Stimulated activated memory B cell treated with anti-CD40 and anti-IgM and Interleukin-4, amounts not matched to agents 10 μg/mL and 1 μg/mL and 100 μg/mL, for 72 hours (primary cell): ENCODE measurements around the gene ZNF618.

Experiments
- ATAC-seq: fragments of 150-1000 bp; cut with Tn5 transposase; 2 replicates; pipeline ENCODE4 v1.10.0; 2021
- H3K27ac Mint-ChIP-seq: one replicate; pipeline ENCODE4 v1.8.0; 2022; ENCODE audit warnings: mild to moderate bottlenecking, mixed read lengths
- H3K27me3 Mint-ChIP-seq: one replicate; pipeline ENCODE4 v1.8.0; 2022; ENCODE audit warnings: mixed read lengths
- H3K36me3 Mint-ChIP-seq: one replicate; pipeline ENCODE4 v1.8.0; 2022; ENCODE audit warnings: mixed read lengths
- H3K4me1 Mint-ChIP-seq: one replicate; pipeline ENCODE4 v1.8.0; 2022; ENCODE audit warnings: mixed read lengths
- H3K4me3 Mint-ChIP-seq: one replicate; pipeline ENCODE4 v1.8.0; 2022; ENCODE audit warnings: mild to moderate bottlenecking, moderate library complexity, mixed read lengths
- H3K9me3 Mint-ChIP-seq: one replicate; pipeline ENCODE4 v1.8.0; 2022; ENCODE audit warnings: mixed read lengths

ZNF618 gene

GRCh38 chr9:113894166-113894565 is 18.1 kb downstream of the ZNF618 start:
- H3K27me3 Mint-ChIP-seq = no peaks in the 10 kb centered on the region
- H3K36me3 Mint-ChIP-seq = no peaks in the 10 kb centered on the region
- ATAC-seq = no peak
- no peak overlapping the region for H3K27ac Mint-ChIP-seq
- H3K9me3 Mint-ChIP-seq = peaks cover 7% of the 10 kb centered on the region
- H3K4me3 Mint-ChIP-seq = no peak overlapping the region
- peaks cover 7% of the 10 kb centered on the region for H3K4me1 Mint-ChIP-seq

GRCh38 chr9:113895526-113895925 is 19.4 kb downstream of the ZNF618 start:
- H3K4me3 Mint-ChIP-seq = no peak overlapping the region
- H3K27me3 Mint-ChIP-seq = no peaks in the 10 kb centered on the region
- H3K4me1 Mint-ChIP-seq = peaks cover 7% of the 10 kb centered on the region
- H3K9me3 Mint-ChIP-seq = peaks cover 4% of the 10 kb centered on the region
- no peak for ATAC-seq
- H3K27ac Mint-ChIP-seq = no peak overlapping the region
- H3K36me3 Mint-ChIP-seq = no peaks in the 10 kb centered on the region

- no peak for ATAC-seq
- no peak overlapping the region for H3K4me3 Mint-ChIP-seq
- H3K4me1 Mint-ChIP-seq = peaks cover 7% of the 10 kb centered on the region
- peaks cover 4% of the 10 kb centered on the region for H3K9me3 Mint-ChIP-seq
- H3K27me3 Mint-ChIP-seq = peaks cover 9% of the 10 kb centered on the region
- no peak overlapping the region for H3K27ac Mint-ChIP-seq
- peaks cover 5% of the 10 kb centered on the region for H3K36me3 Mint-ChIP-seq
Observed at GRCh38 chr9:113896713-113897112, 20.6 kb downstream of the ZNF618 start.

DNA sequence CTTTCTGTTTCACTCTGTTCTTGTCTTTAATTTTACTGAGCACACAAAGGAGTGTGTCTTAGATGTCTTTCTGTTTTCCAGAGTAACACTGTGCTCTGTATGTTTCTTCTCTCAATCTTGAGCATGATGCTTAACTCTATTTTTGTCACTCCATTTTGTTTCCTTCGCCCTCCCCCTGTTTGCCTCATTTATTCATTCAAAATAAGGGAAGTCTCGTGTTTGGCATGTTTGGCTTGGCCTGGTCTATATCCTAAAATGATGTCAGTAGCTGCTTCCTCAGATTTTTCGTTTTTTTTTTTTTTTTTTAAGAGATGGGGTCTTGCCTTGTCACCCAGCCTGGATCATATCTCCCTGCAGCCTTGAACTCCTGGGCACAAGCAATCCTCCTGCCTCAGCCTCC is 22.0 kb downstream of the ZNF618 start:
- no peak for ATAC-seq
- Mint-ChIP-seq H3K9me3 (peaks cover 4% of the 10 kb centered on the region), H3K27ac (no peak overlapping the region), H3K36me3 (peaks cover 5% of the 10 kb centered on the region), H3K4me3 (no peak overlapping the region), H3K4me1 (peaks cover 7% of the 10 kb centered on the region), H3K27me3 (peaks cover 10% of the 10 kb centered on the region)

DNA sequence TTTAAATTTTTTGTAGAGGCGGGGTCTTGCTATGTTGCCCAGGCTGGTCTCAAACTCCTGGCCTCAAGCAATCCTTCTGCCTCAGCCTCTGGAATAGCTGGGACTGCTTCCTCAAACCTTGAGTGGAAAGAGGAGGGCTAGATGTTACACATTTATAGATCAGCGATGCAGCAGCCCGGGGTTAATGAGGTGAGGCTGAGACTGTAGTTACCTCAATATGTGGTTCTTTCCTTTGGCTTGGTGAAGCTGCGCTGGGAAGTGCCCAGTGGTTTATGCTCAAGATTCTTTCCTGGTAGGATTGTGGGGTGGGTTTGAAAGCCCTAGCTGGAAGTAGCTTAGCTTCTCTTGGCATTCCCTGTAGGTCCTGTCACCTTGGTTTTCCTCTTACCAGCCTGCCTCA is 22.5 kb downstream of the ZNF618 start:
- H3K27me3 Mint-ChIP-seq = peaks cover 13% of the 10 kb centered on the region
- H3K36me3 Mint-ChIP-seq = peaks cover 9% of the 10 kb centered on the region
- ATAC-seq = no peak
- no peak overlapping the region for H3K27ac Mint-ChIP-seq
- peaks cover 7% of the 10 kb centered on the region for H3K9me3 Mint-ChIP-seq
- peaks cover 7% of the 10 kb centered on the region for H3K4me1 Mint-ChIP-seq
- no peak overlapping the region for H3K4me3 Mint-ChIP-seq

DNA sequence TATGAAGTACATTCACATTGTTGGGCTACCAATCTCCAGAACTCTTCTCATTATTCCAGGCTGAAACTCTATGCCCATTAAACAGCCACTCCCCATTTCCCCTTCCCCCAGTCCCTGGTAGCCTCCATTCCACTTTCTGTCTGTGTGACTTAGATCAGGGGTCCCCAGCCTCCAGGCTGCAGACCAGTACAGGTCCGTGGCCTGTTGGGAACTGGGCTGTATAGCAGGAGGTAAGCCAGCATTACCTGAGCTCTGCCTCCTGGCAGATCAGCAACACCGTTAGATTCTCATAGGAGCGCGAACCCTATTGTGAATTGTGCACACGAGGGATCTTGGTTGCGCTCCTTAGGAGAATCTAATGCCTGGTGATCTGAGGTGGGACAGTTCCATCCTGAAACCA is 23.1 kb downstream of the ZNF618 start:
- Mint-ChIP-seq H3K9me3 (peaks cover 13% of the 10 kb centered on the region), H3K4me1 (peaks cover 7% of the 10 kb centered on the region), H3K4me3 (no peak overlapping the region), H3K27ac (no peak overlapping the region), H3K36me3 (peaks cover 15% of the 10 kb centered on the region), H3K27me3 (peaks cover 19% of the 10 kb centered on the region)
- no peak for ATAC-seq

- Mint-ChIP-seq H3K27me3 (peaks cover 24% of the 10 kb centered on the region), H3K36me3 (peaks cover 18% of the 10 kb centered on the region), H3K27ac (no peak overlapping the region), H3K4me1 (peaks cover 7% of the 10 kb centered on the region), H3K4me3 (no peak overlapping the region), H3K9me3 (peaks cover 22% of the 10 kb centered on the region)
- no peak for ATAC-seq
Observed at GRCh38 chr9:113901221-113901688, 25.1 kb downstream of the ZNF618 start.

GRCh38 chr9:113903514-113904077 is 27.5 kb downstream of the ZNF618 start:
- Mint-ChIP-seq H3K9me3 (peaks cover 18% of the 10 kb centered on the region), H3K36me3 (peaks cover 18% of the 10 kb centered on the region), H3K27me3 (peaks cover 24% of the 10 kb centered on the region), H3K27ac (no peak overlapping the region), H3K4me1 (no peaks in the 10 kb centered on the region), H3K4me3 (no peak overlapping the region)
- ATAC-seq = no peak

DNA sequence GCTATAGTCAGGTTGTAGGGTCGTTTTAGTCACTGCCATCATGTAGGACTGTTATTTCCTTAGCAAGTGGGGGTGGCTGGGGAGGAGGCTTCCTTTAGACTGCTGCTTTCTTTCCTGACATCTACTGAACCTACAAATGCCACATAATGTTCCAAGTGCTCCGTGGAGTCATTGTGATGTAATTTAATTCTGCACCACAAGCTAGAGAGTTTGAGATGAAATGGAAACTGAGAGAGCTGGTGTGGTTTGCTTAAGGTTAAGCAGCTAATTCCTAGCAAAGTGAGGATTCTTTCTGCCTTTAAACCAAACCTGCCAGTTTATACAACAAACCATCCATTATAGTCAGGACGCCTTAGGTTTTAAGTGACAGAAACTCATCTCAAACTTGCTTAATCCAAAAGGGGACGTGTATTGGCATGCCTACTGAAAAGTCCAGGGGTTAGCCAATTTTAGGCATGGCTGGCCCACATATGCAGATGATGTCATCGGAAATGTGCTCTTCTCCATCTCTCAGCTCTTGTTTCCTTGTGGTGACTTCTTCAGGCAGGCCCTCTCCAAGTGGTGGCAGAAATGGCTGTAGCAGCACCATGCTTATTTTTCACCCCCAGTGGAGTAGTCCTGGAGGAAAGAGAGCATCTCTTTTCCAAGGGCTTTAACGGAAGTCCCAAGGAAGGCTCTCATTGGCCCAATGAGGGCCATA is 30.5 kb downstream of the ZNF618 start:
- no peak overlapping the region for H3K4me3 Mint-ChIP-seq
- no peak for ATAC-seq
- H3K27me3 Mint-ChIP-seq = peaks cover 28% of the 10 kb centered on the region
- H3K9me3 Mint-ChIP-seq = peaks cover 18% of the 10 kb centered on the region
- H3K4me1 Mint-ChIP-seq = no peaks in the 10 kb centered on the region
- H3K36me3 Mint-ChIP-seq = peaks cover 13% of the 10 kb centered on the region
- H3K27ac Mint-ChIP-seq = no peak overlapping the region

DNA sequence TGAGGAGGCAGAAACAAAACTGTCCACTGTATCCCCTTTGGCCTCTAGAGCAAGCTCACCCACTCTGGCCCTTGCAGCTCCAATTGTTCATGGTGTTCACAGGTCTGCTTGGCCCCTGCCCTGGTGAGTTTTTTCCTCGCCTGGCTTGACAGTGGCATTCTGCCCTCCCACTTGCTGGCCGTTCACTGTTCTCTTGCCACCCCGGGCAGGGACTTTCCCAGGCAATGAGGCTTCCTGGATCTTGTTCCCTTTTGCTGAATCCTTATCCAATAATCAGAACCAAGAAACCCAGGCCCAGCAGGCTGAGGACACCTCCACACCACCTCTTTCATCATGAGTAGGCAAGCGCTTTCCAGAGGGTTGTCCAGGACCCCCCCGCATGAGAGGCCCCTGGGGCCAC is 31.2 kb downstream of the ZNF618 start:
- ATAC-seq = no peak
- Mint-ChIP-seq H3K9me3 (peaks cover 18% of the 10 kb centered on the region), H3K27me3 (peaks cover 26% of the 10 kb centered on the region), H3K36me3 (peaks cover 13% of the 10 kb centered on the region), H3K27ac (no peak overlapping the region), H3K4me3 (no peak overlapping the region), H3K4me1 (no peaks in the 10 kb centered on the region)

- Mint-ChIP-seq H3K9me3 (peaks cover 7% of the 10 kb centered on the region), H3K27me3 (peaks cover 15% of the 10 kb centered on the region), H3K4me1 (no peaks in the 10 kb centered on the region), H3K4me3 (no peak overlapping the region), H3K36me3 (peaks cover 1% of the 10 kb centered on the region), H3K27ac (no peak overlapping the region)
- no peak for ATAC-seq
Observed at GRCh38 chr9:113909421-113909820, 33.3 kb downstream of the ZNF618 start.

- Mint-ChIP-seq H3K27me3 (peaks cover 12% of the 10 kb centered on the region), H3K27ac (no peak overlapping the region), H3K4me3 (no peak overlapping the region)
Observed at GRCh38 chr9:113910036-113910639, 34.0 kb downstream of the ZNF618 start.

DNA sequence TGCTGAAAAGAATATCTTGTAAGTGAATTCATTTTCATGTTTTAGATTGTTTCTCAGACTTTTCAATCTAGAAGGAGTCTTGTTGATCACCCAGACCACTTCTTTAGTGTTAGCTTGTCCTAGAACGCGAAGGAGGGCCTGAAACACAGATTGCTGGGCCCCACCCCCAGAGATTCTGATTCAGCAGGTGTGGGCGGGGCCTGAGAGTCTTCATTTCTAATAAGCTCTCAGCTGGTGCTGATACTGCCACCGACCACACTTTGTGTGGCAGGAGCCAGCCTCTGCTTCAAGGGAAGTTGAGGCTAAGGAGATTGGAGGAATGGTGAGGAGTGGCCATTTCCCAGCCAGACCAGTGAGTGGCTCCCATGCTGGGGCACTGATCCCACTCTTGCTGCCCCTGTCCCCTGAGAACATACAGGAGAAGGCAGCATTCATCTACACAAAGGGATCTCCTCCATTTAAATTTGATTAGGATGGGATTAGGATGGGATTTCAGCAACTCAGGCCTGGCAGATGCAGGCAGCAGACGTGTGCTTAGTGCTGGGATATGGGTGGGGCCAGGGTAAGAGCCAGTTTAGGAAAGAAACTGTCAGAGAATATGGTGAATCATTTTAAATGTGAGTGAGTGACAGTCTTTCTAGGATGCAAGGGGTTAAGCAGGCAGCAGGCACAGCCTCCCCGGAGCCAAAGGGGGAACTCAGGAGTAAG is 35.9 kb downstream of the ZNF618 start:
- Mint-ChIP-seq H3K4me1 (no peaks in the 10 kb centered on the region), H3K36me3 (no peaks in the 10 kb centered on the region), H3K4me3 (no peak overlapping the region), H3K9me3 (no peaks in the 10 kb centered on the region), H3K27ac (no peak overlapping the region), H3K27me3 (peaks cover 12% of the 10 kb centered on the region)
- no peak for ATAC-seq

More at GRCh38 chr9:113910036-113910639, 34.0 kb downstream of the ZNF618 start:
- Mint-ChIP-seq H3K4me1 (no peaks in the 10 kb centered on the region), H3K9me3 (peaks cover 4% of the 10 kb centered on the region), H3K36me3 (no peaks in the 10 kb centered on the region)
- ATAC-seq = no peak

- Mint-ChIP-seq H3K9me3 (no peaks in the 10 kb centered on the region), H3K36me3 (no peaks in the 10 kb centered on the region), H3K4me1 (no peaks in the 10 kb centered on the region), H3K27me3 (peaks cover 12% of the 10 kb centered on the region), H3K4me3 (no peak overlapping the region), H3K27ac (no peak overlapping the region)
- ATAC-seq = no peak
Observed at GRCh38 chr9:113912816-113913215, 36.7 kb downstream of the ZNF618 start.

GRCh38 chr9:113913426-113914195 is 37.5 kb downstream of the ZNF618 start:
- Mint-ChIP-seq H3K4me1 (no peaks in the 10 kb centered on the region), H3K27me3 (peaks cover 12% of the 10 kb centered on the region), H3K4me3 (no peak overlapping the region), H3K27ac (no peak overlapping the region), H3K9me3 (no peaks in the 10 kb centered on the region), H3K36me3 (no peaks in the 10 kb centered on the region)
- no peak for ATAC-seq
